GM12801 (cell line): ENCODE measurements around the gene HSPBP1.

Experiments
- CTCF ChIP-seq: IDR thresholded peaks from one replicate; pipeline ENCODE4 v1.5.1; 2011; ENCODE audit warnings: control low read depth; ENCODE audit not compliant: insufficient read length; ENCODE audit errors: extremely low read depth

The HSPBP1 gene

GRCh38 chr19:55279770-55280643 lies at the start of gene HSPBP1:
Gene HSPBP1, minus strand, starts transcription at chr19:55280110. Its CDS starts 502 bp downstream, at chr19:55279608.
- TF ChIP-seq CTCF = no peak

GRCh38 chr19:55325172-55325571 lies 45.3 kb upstream of the HSPBP1 start, which contains the start of gene TMEM150B:
Gene TMEM150B, minus strand, starts transcription at chr19:55325341. Its CDS starts 4,305 bp downstream, at chr19:55321036.
- no peak for TF ChIP-seq CTCF

GRCh38 chr19:55324662-55325061 lies 44.8 kb upstream of the HSPBP1 start:
- no peak for TF ChIP-seq CTCF

- TF ChIP-seq CTCF = no peak
Observed at GRCh38 chr19:55322204-55322885, 42.4 kb upstream of the HSPBP1 start.

- no peak for TF ChIP-seq CTCF
Observed at GRCh38 chr19:55321466-55322137, 41.7 kb upstream of the HSPBP1 start.

GRCh38 chr19:55320844-55321419 lies 41.0 kb upstream of the HSPBP1 start:
- TF ChIP-seq CTCF = no peak

- TF ChIP-seq CTCF = no peak
Observed at GRCh38 chr19:55319785-55320184, 39.9 kb upstream of the HSPBP1 start.
